ENCODE results near the gene AQP3.
"Not testable (repeated sequence)": the region's sequence is repeated elsewhere in the genome, so short reads cannot be mapped to it uniquely, and the experiment has no call there.

AQP3 gene

GRCh38 chr9:33464045-33464636 is 16.7 kb upstream of the AQP3 start:
- no peak for DNase-seq

- DNase-seq, result no peak
Measured at GRCh38 chr9:33463151-33463550, 15.8 kb upstream of the AQP3 start.

- no peak for DNase-seq
Measured at GRCh38 chr9:33461492-33461891, 14.1 kb upstream of the AQP3 start.

- no peak for DNase-seq
Measured at GRCh38 chr9:33460854-33461253, 13.5 kb upstream of the AQP3 start.

- no peak for DNase-seq
Measured at GRCh38 chr9:33459115-33459514, 11.7 kb upstream of the AQP3 start.

GRCh38 chr9:33458444-33458843 is 11.1 kb upstream of the AQP3 start:
- DNase-seq, result peak; percentile 52

GRCh38 chr9:33455945-33456344 is 8.6 kb upstream of the AQP3 start:
- DNase-seq, result no peak

GRCh38 chr9:33455456-33455855 is 8.1 kb upstream of the AQP3 start:
- DNase-seq, result not testable (repeated sequence)

GRCh38 chr9:33454661-33455026 is 7.3 kb upstream of the AQP3 start:
- DNase-seq, result not testable (repeated sequence)

GRCh38 chr9:33453999-33454660 is 6.7 kb upstream of the AQP3 start:
- DNase-seq, result no peak

- peak; percentile 41 for DNase-seq
Measured at GRCh38 chr9:33453286-33453860, 6.0 kb upstream of the AQP3 start.

- DNase-seq, result peak; percentile 93
Measured at GRCh38 chr9:33452828-33453271, 5.5 kb upstream of the AQP3 start.

GRCh38 chr9:33450621-33451146 is 3.3 kb upstream of the AQP3 start:
- no peak for DNase-seq

GRCh38 chr9:33449715-33450114 is 2.3 kb upstream of the AQP3 start:
- DNase-seq, result no peak

GRCh38 chr9:33447799-33448553 is 583 bp upstream of the AQP3 start:
- DNase-seq, result no peak

GRCh38 chr9:33446240-33446945 is 1.0 kb downstream of the AQP3 start:
- no peak for DNase-seq

GRCh38 chr9:33445389-33446239 is 1.8 kb downstream of the AQP3 start:
- DNase-seq, result no peak

GRCh38 chr9:33443464-33444154 is 3.8 kb downstream of the AQP3 start:
- no peak for DNase-seq

GRCh38 chr9:33443047-33443446 is 4.3 kb downstream of the AQP3 start:
- DNase-seq, result peak; percentile 57

- no peak for DNase-seq
Measured at GRCh38 chr9:33442125-33442524, 5.3 kb downstream of the AQP3 start.

GRCh38 chr9:33440609-33441008 is 6.8 kb downstream of the AQP3 start:
- DNase-seq, result no peak

Data from EL (cell line).